H7 (cell line): Measurements from ENCODE around the gene LMO1. TPM values are rescaled to one million over a fixed set of nuclear protein-coding genes. Genes with fewer than 3 reads are reported as not detected.

Experiments
- DNase-seq: peaks from one replicate; pipeline ENCODE4 v3.0.0; 2012
- H3K27me3 ChIP-seq: 2 replicates; pipeline ENCODE4 v1.6.0; 2011; ENCODE audit warnings: mild to moderate bottlenecking, low read length; ENCODE audit not compliant: control insufficient read depth, insufficient read depth
- H3K36me3 ChIP-seq: replicated peaks from 2 replicates; pipeline ENCODE4 v1.5.1; 2011; ENCODE audit warnings: low read length; ENCODE audit not compliant: control insufficient read depth, insufficient read depth
- H3K4me3 ChIP-seq: 2 replicates; pipeline ENCODE4 v1.5.1; 2011; ENCODE audit warnings: low read depth, mild to moderate bottlenecking, control low read depth, low read length, moderate library complexity; ENCODE audit not compliant: insufficient read depth
- total RNA-seq: library from RNA; depleted of rRNA; stranded (reverse); fragments of >200 nt; shearing (Covaris generic); gene quantifications from 2 replicates; pipeline ENCODE4 v1.2.3, GENCODE V29; 2014

Gene LMO1
- total RNA-seq, 1 experiment from 2014 or later = 0.94 TPM

- no peak for DNase-seq
- peaks cover 5% of the 10 kb centered on the region for H3K27me3 ChIP-seq
- no peak overlapping the region for H3K4me3 ChIP-seq
- H3K36me3 ChIP-seq = no peaks in the 10 kb centered on the region
Observed at GRCh38 chr11:8281266-8281665, 17.6 kb upstream of the LMO1 start.

DNA sequence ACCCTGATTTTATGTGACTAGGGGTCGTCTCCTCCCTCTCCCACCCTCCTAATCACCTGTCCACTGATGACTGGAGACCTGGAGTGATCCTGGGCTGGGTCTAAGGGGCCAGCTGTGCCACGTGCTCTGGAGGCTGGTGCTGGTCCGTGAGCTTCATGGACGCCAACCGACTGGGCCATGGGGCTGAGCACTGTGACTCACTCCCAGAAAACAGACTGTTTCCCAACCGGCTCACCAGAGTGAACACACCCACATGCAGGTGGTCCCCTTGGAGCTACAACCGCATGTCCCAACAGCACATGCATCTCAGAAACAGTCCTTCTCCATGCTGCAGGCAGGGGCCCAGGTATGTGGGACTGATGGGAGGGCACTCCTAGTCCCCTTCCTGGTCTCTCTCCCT lies 14.0 kb upstream of the LMO1 start:
- Histone ChIP-seq H3K36me3 (no peaks in the 10 kb centered on the region), H3K4me3 (no peak overlapping the region), H3K27me3 (peaks cover 4% of the 10 kb centered on the region)
- DNase-seq = no peak

GRCh38 chr11:8276528-8276927 lies 12.8 kb upstream of the LMO1 start:
- DNase-seq = no peak
- Histone ChIP-seq H3K4me3 (no peak overlapping the region), H3K36me3 (no peaks in the 10 kb centered on the region), H3K27me3 (no peaks in the 10 kb centered on the region; the same call in 1 of the 2 replicates)

GRCh38 chr11:8273287-8273686 lies 9.6 kb upstream of the LMO1 start:
- Histone ChIP-seq H3K36me3 (no peaks in the 10 kb centered on the region), H3K4me3 (no peak overlapping the region), H3K27me3 (peaks cover 30% of the 10 kb centered on the region)
- DNase-seq = no peak

GRCh38 chr11:8271106-8271886 lies 7.6 kb upstream of the LMO1 start:
- DNase-seq = no peak
- H3K27me3 ChIP-seq = peaks cover 50% of the 10 kb centered on the region
- no peak overlapping the region for H3K4me3 ChIP-seq
- H3K36me3 ChIP-seq = no peaks in the 10 kb centered on the region

DNA sequence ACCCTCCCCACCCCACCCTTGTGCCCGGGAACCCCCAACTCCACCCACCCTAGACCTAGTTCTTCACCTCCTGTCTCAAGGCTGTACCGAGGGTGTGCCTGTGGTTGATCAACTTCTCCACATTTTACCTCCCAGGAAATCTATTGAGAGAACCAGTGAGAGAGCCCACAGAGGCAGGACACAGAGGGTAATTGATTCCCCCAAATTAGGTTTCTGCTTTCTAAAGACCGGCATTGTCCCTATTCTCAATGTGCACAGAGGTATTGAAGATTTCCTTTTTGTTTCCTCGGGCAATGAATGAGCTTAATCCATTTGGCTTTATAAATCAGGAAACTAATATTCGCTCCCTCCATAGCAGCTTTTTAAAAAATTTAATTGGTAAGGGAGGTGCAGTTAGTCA lies 6.0 kb upstream of the LMO1 start:
- no peak for DNase-seq
- Histone ChIP-seq H3K27me3 (peaks cover 64% of the 10 kb centered on the region), H3K36me3 (no peaks in the 10 kb centered on the region), H3K4me3 (no peak overlapping the region)

GRCh38 chr11:8268530-8269400 lies 5.1 kb upstream of the LMO1 start:
- Histone ChIP-seq H3K4me3 (peak overlapping the region; percentile 42), H3K36me3 (no peaks in the 10 kb centered on the region), H3K27me3 (peaks cover 70% of the 10 kb centered on the region)
- DNase-seq = peak; percentile 88

- DNase-seq = peak; percentile 88
- H3K36me3 ChIP-seq = no peaks in the 10 kb centered on the region
- H3K27me3 ChIP-seq = peaks cover 77% of the 10 kb centered on the region
- peak overlapping the region; percentile 42 for H3K4me3 ChIP-seq
Observed at GRCh38 chr11:8267831-8268529, 4.3 kb upstream of the LMO1 start.

- Histone ChIP-seq H3K36me3 (no peaks in the 10 kb centered on the region), H3K27me3 (peaks cover 84% of the 10 kb centered on the region), H3K4me3 (no peak overlapping the region)
- DNase-seq = no peak
Observed at GRCh38 chr11:8267280-8267679, 3.6 kb upstream of the LMO1 start.

DNA sequence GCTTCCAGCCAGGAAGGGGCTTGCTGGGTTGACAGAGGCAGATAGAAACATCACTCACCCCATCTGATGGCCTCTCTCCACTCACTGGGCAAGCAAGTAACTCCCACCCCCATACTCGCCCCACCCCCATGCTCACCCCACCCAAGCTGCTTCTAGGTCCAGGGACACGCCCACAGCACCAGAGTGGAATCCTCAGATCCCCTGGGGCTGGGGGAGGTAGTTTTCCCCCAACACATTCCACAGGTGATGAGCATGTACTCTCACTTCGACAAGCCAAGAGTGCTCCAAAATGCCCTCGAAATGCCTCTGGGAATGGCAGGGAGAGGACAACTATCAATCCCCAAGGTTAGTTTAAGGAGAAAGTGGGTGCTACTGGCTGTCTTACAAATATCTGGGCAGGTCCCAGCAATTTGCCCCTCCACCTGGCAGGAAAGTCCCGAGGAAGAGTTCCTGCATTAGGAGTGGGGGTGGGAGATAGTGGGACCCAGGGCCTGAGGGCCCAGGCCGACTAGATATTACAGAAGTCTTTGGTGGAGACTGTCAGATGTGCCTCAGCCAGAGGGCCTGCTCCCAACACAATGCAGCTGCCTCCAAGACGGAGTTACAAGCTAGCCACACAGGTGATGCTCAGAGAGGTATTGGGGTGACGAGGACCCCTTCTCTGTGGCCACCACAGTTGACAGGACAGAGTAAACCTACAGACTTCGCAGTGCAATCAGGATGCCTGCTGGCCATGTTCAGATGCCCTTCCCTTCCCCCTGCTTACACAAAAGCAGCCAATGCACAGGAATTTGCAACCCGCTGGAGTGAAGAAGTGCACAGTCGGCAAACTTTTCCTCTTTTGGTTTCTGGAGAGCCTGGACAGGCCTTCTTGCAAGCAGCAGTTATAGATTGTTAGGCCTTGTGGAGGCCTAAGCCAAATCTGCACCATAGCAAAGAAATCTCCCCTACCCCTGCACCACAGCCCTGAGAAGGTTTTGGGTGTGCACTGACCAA lies 2.9 kb upstream of the LMO1 start:
- no peak for DNase-seq
- Histone ChIP-seq H3K27me3 (peaks cover 92% of the 10 kb centered on the region), H3K4me3 (no peak overlapping the region), H3K36me3 (no peaks in the 10 kb centered on the region)

GRCh38 chr11:8265681-8266241 lies 2.1 kb upstream of the LMO1 start:
- DNase-seq = peak; percentile 89
- Histone ChIP-seq H3K4me3 (no peak overlapping the region), H3K36me3 (no peaks in the 10 kb centered on the region), H3K27me3 (peaks cover 93% of the 10 kb centered on the region)

GRCh38 chr11:8263109-8263768 lies 439 bp downstream of the LMO1 start:
- H3K36me3 ChIP-seq = no peaks in the 10 kb centered on the region
- H3K4me3 ChIP-seq = peak overlapping the region; percentile 48
- peak; percentile 86 for DNase-seq
- H3K27me3 ChIP-seq = peaks cover 76% of the 10 kb centered on the region

DNA sequence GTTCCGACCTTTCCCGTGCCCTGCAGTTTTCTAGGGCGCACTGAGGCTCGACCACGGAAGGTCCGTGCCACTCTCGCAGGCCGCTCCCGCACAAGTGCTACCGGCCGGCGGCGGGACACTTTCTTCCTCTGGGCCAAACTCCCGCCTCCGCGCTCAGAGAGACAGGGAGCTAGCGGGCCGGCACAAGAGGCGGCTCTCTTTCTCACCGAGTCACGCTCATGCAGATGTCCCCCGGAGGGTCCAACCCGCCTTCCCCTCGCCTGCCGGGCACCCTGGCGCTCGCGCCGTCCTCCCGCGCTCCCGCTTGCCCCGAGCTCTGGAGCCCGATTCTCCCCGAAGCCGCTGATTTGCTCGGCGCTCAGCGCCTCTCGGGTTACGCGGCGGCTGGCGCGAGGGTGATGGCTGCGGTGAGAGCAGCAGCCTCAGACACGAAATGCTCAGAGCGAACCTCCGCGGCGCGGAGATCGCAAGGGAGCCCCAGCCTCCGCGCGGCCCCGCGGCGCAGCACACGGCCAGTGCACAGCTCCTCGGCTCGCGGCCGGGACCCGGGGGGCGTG lies 1.0 kb downstream of the LMO1 start:
- Histone ChIP-seq H3K36me3 (no peaks in the 10 kb centered on the region), H3K4me3 (peak overlapping the region; percentile 48), H3K27me3 (peaks cover 70% of the 10 kb centered on the region)
- DNase-seq = peak; percentile 91
